D721Med (cell line): ENCODE results near the gene ABRACL.
"Not testable (repeated sequence)": the region's sequence is repeated elsewhere in the genome, so short reads cannot be mapped to it uniquely, and the experiment has no call there.

ENCODE experiments used
- DNase-seq: peaks from one replicate; pipeline ENCODE4 v3.0.0; 2011; ENCODE audit warnings: low spot score; ENCODE audit not compliant: insufficient read length
- FAIRE-seq: peaks from 2 replicates; lab custom pipeline; 2011; peaks lifted over from hg19 to GRCh38; lab: Jason Lieb, UNC
- TF ChIP-seq, protein P1 (sequence below): IDR thresholded peaks from 2 replicates; pipeline ENCODE4 v1.5.1; 2012; ENCODE audit warnings: mild to moderate bottlenecking, control low read depth; ENCODE audit not compliant: insufficient read depth; ENCODE audit errors: missing control alignments

The ABRACL gene

DNA sequence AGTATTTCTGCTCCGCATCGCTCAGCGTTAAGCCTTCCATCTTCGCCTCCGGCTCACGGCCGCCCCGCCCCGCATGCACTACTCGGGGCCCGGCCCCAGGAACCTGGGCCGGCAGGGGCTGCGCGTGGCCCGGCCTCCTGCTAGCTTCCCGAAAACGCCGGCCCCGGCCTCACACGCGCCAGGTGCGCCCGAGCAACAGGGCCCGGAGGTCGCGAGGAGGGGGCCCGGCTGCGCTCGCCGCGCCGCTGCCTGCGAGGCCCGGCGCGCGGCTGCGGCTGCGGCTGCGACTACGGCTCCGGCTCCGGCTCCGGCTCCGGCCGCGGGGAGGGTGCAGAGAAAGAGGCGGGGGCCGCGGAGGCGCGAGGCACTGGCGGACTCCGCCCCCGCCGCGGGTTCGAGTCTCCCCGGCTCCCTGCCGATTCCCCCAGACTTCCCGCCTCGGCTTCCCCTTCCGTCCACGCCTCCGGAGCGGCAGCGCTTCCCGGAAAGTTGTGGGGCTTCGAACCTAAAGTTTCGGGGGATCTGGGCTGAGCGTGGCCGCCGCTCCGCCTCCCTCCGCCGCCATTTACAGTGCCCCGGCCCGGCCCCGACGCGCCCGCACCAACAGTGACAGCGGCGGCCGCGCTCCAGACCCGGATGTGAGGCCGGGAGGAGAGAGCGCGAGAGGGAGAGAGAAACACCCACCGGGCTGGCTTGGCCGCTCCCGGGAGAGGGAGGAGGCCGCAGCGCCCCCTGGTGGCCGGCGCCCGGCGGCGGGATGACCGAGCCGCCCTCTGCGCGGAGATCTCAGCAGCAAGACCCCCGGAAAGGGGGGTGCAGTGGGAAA is 40.7 kb upstream of the ABRACL start, which contains the start of gene REPS1:
Gene REPS1 (minus strand): TSS at position 611 of the 826 bp plus-strand sequence. CDS start 571 bp downstream, at position 40.
- TF ChIP-seq, protein P1, sequence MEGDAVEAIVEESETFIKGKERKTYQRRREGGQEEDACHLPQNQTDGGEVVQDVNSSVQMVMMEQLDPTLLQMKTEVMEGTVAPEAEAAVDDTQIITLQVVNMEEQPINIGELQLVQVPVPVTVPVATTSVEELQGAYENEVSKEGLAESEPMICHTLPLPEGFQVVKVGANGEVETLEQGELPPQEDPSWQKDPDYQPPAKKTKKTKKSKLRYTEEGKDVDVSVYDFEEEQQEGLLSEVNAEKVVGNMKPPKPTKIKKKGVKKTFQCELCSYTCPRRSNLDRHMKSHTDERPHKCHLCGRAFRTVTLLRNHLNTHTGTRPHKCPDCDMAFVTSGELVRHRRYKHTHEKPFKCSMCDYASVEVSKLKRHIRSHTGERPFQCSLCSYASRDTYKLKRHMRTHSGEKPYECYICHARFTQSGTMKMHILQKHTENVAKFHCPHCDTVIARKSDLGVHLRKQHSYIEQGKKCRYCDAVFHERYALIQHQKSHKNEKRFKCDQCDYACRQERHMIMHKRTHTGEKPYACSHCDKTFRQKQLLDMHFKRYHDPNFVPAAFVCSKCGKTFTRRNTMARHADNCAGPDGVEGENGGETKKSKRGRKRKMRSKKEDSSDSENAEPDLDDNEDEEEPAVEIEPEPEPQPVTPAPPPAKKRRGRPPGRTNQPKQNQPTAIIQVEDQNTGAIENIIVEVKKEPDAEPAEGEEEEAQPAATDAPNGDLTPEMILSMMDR, result peak; percentile 66
- FAIRE-seq (no peak), DNase-seq (peak; percentile 73)

DNA sequence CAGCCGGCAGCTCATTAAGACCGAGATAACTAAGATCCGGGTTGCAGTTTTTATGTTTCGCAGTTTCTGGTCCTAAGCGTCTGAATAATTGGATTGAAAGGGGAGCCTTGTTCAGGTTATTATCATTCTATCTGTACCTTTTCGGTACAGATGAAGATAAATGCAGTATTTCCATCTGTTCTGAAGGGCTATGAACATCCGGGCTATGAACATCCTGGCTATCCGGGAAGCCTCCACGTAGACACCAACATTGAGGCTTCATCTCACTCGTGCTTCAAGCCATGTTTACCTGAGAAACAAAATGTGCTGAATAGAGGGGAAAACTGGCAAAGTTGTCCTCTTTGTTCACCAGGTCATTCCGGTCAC is 40.1 kb upstream of the ABRACL start:
- DNase-seq (no peak), FAIRE-seq (no peak)

DNA sequence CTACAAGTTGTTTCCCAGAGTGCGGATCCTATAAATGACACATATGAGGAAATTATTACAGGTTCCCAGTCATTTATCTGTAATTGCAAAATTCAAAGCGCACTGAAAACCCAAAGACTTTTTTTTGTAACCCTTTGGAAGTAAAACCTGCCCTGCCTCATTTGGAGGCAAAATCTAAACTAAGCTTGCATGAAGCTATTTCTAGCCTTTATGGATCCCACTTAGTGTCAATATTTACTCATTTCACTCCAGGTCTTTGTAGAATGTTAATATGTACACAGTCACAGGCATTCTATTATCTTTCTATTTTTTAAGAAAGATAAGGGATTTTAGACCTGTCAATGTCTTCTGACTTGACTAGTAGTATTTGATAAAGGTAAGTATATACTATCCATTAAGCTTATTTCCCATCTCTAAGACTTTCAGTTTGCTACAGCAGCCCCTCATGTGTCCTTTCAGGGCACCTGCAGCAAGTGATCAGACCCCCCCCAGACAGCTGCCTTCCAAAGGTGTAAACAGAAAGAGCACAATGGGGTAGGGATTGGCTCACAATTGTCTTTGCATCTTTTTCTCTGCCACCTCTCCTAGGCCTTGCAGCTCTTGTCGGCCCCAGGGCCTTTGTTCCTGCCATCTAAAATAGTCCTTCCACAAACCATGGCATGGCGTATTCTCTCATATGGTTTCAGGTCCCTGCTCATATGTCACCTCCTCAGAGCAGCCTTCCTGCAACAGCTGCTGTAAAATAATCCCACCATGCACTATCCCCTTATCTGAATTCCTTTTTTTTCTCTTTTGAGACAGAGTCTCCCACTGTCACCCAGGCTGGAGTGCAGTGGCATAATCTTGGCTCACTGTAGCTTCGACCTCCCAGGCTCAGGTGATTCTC is 39.2 kb upstream of the ABRACL start:
- no peak for DNase-seq

More for the DNA sequence above, 40.1 kb upstream of the ABRACL start:
- TF ChIP-seq, protein P1, result no peak

DNA sequence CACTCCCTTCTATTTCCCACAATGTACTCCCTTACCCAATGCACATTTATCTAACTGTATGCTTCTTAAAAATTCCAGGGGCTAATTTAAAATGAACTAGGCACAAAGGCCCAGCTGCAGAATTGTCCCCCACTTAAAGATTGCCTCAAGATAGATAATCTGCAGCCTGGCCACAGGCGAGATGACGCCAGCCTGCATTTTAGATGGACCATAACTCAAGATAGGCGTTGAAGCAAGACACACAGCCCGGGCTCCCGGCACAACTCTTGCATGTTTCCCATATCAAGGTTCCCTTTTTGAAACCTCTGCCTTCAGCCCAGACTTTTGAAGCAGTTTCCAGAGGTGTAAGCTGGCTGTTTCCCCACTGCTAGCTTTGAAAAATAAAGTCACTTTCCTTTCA is 37.3 kb upstream of the ABRACL start:
- FAIRE-seq (no peak), DNase-seq (no peak)
- TF ChIP-seq, protein P1, result no peak

More for the DNA sequence above, 39.2 kb upstream of the ABRACL start:
- TF ChIP-seq, protein P1, result no peak
- FAIRE-seq, result no peak

DNA sequence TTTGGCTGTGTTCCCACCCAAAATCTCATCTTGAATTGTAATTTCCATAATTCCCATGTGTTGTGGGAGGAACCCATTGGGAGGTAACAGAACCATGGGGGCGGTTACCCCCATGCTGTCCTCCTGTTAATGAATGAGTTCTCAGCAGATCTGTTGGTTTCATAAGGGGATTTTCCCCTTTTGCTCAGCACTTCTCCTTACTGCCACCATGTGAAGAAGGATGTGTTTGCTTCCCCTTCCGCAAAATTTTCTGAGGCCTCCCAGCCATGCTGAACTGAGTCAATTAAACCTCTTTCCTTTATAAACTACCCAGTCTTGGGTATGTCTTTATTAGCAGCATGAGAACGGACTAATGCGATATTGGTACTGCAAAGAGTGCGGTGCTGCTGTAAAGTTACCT is 35.6 kb upstream of the ABRACL start:
- FAIRE-seq, DNase-seq: not testable (repeated sequence)

DNA sequence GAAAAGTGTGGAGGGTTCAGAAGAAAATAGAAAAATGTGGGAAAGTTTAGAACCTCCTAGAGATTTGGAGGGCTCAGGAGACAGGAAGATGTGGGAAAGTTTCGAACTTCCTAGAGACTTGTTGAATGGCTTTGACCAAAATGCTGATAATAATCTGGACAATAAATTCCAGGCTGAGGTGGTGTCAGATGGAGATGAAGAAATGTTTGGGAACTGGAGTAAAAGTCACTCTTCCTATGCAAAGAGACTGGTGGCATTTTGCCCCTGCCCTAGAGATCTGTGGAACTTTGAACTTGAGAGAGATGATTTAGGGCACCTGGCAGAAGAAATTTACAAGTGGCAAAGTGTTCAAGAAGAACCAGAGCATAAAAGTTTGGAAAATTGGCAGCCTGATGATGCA is 35.1 kb upstream of the ABRACL start:
- DNase-seq, FAIRE-seq: not testable (repeated sequence)

DNA sequence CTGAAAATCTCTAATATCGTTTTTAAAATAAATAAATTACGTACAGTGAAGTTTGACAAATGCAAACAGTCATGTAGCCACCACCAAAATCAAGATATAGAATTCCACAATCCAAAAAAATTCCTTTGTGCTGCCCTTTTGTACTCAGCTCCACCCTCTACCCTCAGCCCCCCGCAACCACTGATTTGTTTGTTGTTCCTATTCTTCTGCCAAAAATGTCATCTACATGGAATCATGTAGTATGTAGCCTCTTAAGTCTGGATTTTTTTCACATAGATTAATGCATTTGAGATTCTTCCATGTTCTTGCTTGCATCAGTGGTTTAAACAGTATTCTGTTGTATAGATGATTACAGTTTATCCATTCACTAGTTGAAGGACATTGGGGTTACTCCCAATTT is 32.0 kb upstream of the ABRACL start:
- TF ChIP-seq, protein P1, result no peak
- FAIRE-seq (no peak), DNase-seq (no peak)

DNA sequence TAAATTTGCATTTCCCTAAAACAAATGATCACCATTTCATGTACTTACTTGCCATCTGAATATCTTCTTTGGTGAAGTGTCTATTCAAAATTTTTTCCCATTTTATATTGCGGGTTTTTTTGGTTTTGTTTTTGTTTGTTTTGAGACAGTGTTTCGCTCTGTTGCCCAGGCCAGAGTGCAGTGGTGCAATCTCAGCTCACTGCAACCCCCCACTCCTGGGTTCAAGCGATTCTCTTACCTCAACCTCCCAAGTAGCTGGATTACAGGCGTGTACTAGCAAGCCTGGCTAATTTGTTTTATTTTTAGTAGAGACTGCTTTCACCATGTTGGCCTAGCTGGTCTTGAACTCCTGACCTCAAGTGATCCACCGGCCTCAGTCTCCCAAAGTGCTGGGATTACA is 31.4 kb upstream of the ABRACL start:
- TF ChIP-seq, protein P1, result no peak
- FAIRE-seq (no peak), DNase-seq (no peak)
